Tibial artery (tissue), 4 donors: Measurements from ENCODE around the gene AIP.

Source experiments
- DNase-seq, 2 donors: peaks; one replicate each; pipeline ENCODE4 v3.0.0-alpha.2; 2019
- H3K27ac ChIP-seq, 2 donors: fragments of 200-600 bp; sonication (generic) in 1 of 2; 1 replicate in 1 of 2; 2 replicates in 1 of 2; pipeline ENCODE4 v1.5.1; 2018 to 2019; ENCODE audit warnings: mild to moderate bottlenecking in 1 of 2
- H3K27me3 ChIP-seq, 2 donors: fragments of 200-600 bp; sonication (generic) in 1 of 2; one replicate each; pipeline versions ENCODE4 v1.5.1 to v1.6.0; 2016 to 2019
- H3K36me3 ChIP-seq, 3 donors: fragments of 200-600 bp; sonication (generic) in 2 of 3; one replicate each; pipeline ENCODE4 v1.5.1; 2016 to 2019; ENCODE audit warnings: mild to moderate bottlenecking in 2 of 3
- H3K4me1 ChIP-seq, 4 donors: fragments of 200-600 bp; sonication (generic) in 2 of 4; 1 replicate in 3 of 4; 2 replicates in 1 of 4; pipeline ENCODE4 v1.5.1; 2016 to 2019
- H3K4me3 ChIP-seq, 2 donors: fragments of 200-600 bp; sonication (generic) in 1 of 2; 1 replicate in 1 of 2; 2 replicates in 1 of 2; pipeline ENCODE4 v1.5.1; 2018 to 2019; ENCODE audit warnings: mild to moderate bottlenecking in 2 of 2
- H3K9me3 ChIP-seq, 3 donors: fragments of 200-600 bp; sonication (generic) in 1 of 3; one replicate each; pipeline ENCODE4 v1.5.1; 2016 to 2019
- CTCF ChIP-seq, 2 experiments: fragments of 200-600 bp in 1 of 2; fragments of 450-650 bp in 1 of 2; IDR thresholded peaks; one replicate each; pipeline ENCODE4 v1.5.1; 2017 to 2019; ENCODE audit warnings: antibody characterized with exemption in 2 of 2, mild to moderate bottlenecking in 1 of 2, moderate library complexity in 1 of 2
- intact Hi-C: fragments of 100-400 bp; cut with DNase I; formaldehyde crosslinking; loops from one replicate; pipeline ENCODE4 v1.15.0; 2023; ENCODE audit warnings: low total_unique reads

Gene AIP

GRCh38 chr11:67435727-67436458, 46.9 kb upstream of the AIP start:
- H3K4me3 ChIP-seq = no peak overlapping the region
- H3K27me3 ChIP-seq = no peaks in the 10 kb centered on the region
- H3K9me3 ChIP-seq = no peaks in the 10 kb centered on the region
- intact Hi-C loops = no loop called here
- peaks cover 26 to 99% (median 83%) of the 10 kb centered on the region in 3 donors for H3K36me3 ChIP-seq
- TF ChIP-seq CTCF (IDR thresholded peaks at IDR 0.05) = no peak
- peak in 1 of 2 donors; percentile 66 for DNase-seq
- H3K4me1 ChIP-seq = peaks cover 0 to 39% (median 23%) of the 10 kb centered on the region in 4 donors
- peak overlapping the region; percentile 60 to 71 for H3K27ac ChIP-seq

GRCh38 chr11:67436459-67437081, 46.3 kb upstream of the AIP start:
- Histone ChIP-seq H3K4me1 (peaks cover 0 to 46% (median 28%) of the 10 kb centered on the region in 4 donors), H3K27me3 (no peaks in the 10 kb centered on the region), H3K36me3 (peaks cover 20 to 99% (median 83%) of the 10 kb centered on the region in 3 donors), H3K27ac (peak overlapping the region; percentile 60 to 71), H3K4me3 (no peak overlapping the region), H3K9me3 (no peaks in the 10 kb centered on the region)
- intact Hi-C loops = no loop called here
- TF ChIP-seq CTCF (IDR thresholded peaks at IDR 0.05) = no peak
- DNase-seq = peak in 1 of 2 donors; percentile 79

GRCh38 chr11:67437082-67437808, 45.6 kb upstream of the AIP start, which contains the start of gene PTPRCAP:
TSS of gene PTPRCAP (minus strand) at chr11:67437682. CDS start at chr11:67437619, 63 bp downstream.
- DNase-seq = no peak
- H3K27ac ChIP-seq = peak within 1 kb of the TSS; percentile 51 to 71

GRCh38 chr11:67437809-67438157, 45.0 kb upstream of the AIP start:
- intact Hi-C loops = no loop called here
- H3K4me1 ChIP-seq = peaks cover 0 to 56% (median 37%) of the 10 kb centered on the region in 4 donors
- H3K4me3 ChIP-seq = no peak overlapping the region
- TF ChIP-seq CTCF (IDR thresholded peaks at IDR 0.05) = no peak
- peaks cover 7 to 95% (median 73%) of the 10 kb centered on the region in 3 donors for H3K36me3 ChIP-seq
- no peaks in the 10 kb centered on the region for H3K27me3 ChIP-seq
- H3K9me3 ChIP-seq = no peaks in the 10 kb centered on the region
- peak overlapping the region in 1 of 2 donors; percentile 71 for H3K27ac ChIP-seq
- DNase-seq = no peak

More at GRCh38 chr11:67437082-67437808, 45.6 kb upstream of the AIP start, which contains the start of gene PTPRCAP:
- H3K4me3 ChIP-seq = no peak within 1 kb of the TSS
- intact Hi-C loops = no loop called here
- TF ChIP-seq CTCF (IDR thresholded peaks at IDR 0.05) = no peak
- no peaks in the 10 kb centered on the region for H3K27me3 ChIP-seq
- peaks cover 13 to 99% (median 79%) of the 10 kb centered on the region in 3 donors for H3K36me3 ChIP-seq
- H3K4me1 ChIP-seq = peaks cover 0 to 51% (median 32%) of the 10 kb centered on the region in 4 donors
- H3K9me3 ChIP-seq = no peaks in the 10 kb centered on the region

- H3K4me3 ChIP-seq = no peak overlapping the region
- TF ChIP-seq CTCF (IDR thresholded peaks at IDR 0.05) = no peak
- no peaks in the 10 kb centered on the region for H3K27me3 ChIP-seq
- peaks cover 0 to 61% (median 37%) of the 10 kb centered on the region in 4 donors for H3K4me1 ChIP-seq
- no peaks in the 10 kb centered on the region for H3K9me3 ChIP-seq
- peak overlapping the region; percentile 51 to 64 for H3K27ac ChIP-seq
- intact Hi-C loops = no loop called here
- no peak for DNase-seq
- peaks cover 2 to 89% (median 68%) of the 10 kb centered on the region in 3 donors for H3K36me3 ChIP-seq
These were observed 44.5 kb upstream of the AIP start for GRCh38 chr11:67438158-67438902.
